ENCODE measurements around the gene ID3.

- TF ChIP-seq CTCF (IDR thresholded peaks at IDR 0.05) = peak; percentile 70
- TF ChIP-seq POLR2AphosphoS5 (IDR thresholded peaks at IDR 0.05; ENCODE audit: low read depth, low read length) = peak; percentile 42; the same call in 1 of the 2 replicates
- TF ChIP-seq SIN3A (IDR thresholded peaks at IDR 0.05; ENCODE audit: borderline replicate concordance, insufficient read depth, low read depth, low read length) = 0 out of 2 replicates have a peak, but pooled peaks have one; percentile 58
These were observed 4.6 kb downstream of the ID3 start for GRCh38 chr1:23554481-23555269.

Data from Panc1 (cell line).